HG03565 (cell line): Measurements from ENCODE around the gene CYSTM1.

Experiments
- ATAC-seq: cut with Tn5 transposase; IDR thresholded peaks from one replicate; pipeline ENCODE4 v1.9.1; 2021; ENCODE audit warnings: mild to moderate bottlenecking, moderate library complexity; ENCODE audit not compliant: unreplicated experiment

The CYSTM1 gene

GRCh38 chr5:140232731-140233130 lies 57.7 kb downstream of the CYSTM1 start:
- ATAC-seq, result no peak

- ATAC-seq, result no peak
These were observed 59.5 kb downstream of the CYSTM1 start for GRCh38 chr5:140234377-140234989.

GRCh38 chr5:140235791-140236551 lies 61.0 kb downstream of the CYSTM1 start:
- no peak for ATAC-seq

- ATAC-seq, result no peak
These were observed 62.1 kb downstream of the CYSTM1 start for GRCh38 chr5:140236891-140237598.

- ATAC-seq, result no peak
These were observed 63.8 kb downstream of the CYSTM1 start for GRCh38 chr5:140238756-140239155.

GRCh38 chr5:140239461-140239860 lies 64.5 kb downstream of the CYSTM1 start:
- no peak for ATAC-seq

- ATAC-seq, result peak; percentile 62
These were observed 65.1 kb downstream of the CYSTM1 start for GRCh38 chr5:140239939-140240700.

- ATAC-seq, result no peak
These were observed 66.2 kb downstream of the CYSTM1 start for GRCh38 chr5:140240987-140241706.

GRCh38 chr5:140242099-140242498 lies 67.1 kb downstream of the CYSTM1 start:
- no peak for ATAC-seq

GRCh38 chr5:140242890-140243585 lies 68.0 kb downstream of the CYSTM1 start:
- ATAC-seq, result no peak

- no peak for ATAC-seq
These were observed 68.8 kb downstream of the CYSTM1 start for GRCh38 chr5:140243706-140244250.

- no peak for ATAC-seq
These were observed 69.6 kb downstream of the CYSTM1 start for GRCh38 chr5:140244525-140245025.

GRCh38 chr5:140245341-140245740 lies 70.4 kb downstream of the CYSTM1 start:
- ATAC-seq, result no peak

GRCh38 chr5:140245926-140246325 lies 70.9 kb downstream of the CYSTM1 start:
- no peak for ATAC-seq

- no peak for ATAC-seq
These were observed 71.6 kb downstream of the CYSTM1 start for GRCh38 chr5:140246378-140247122.

- no peak for ATAC-seq
These were observed 73.4 kb downstream of the CYSTM1 start for GRCh38 chr5:140248414-140248813.

- ATAC-seq, result no peak
These were observed 74.5 kb downstream of the CYSTM1 start for GRCh38 chr5:140249536-140249935.

- ATAC-seq, result no peak
These were observed 75.4 kb downstream of the CYSTM1 start for GRCh38 chr5:140250386-140250785.

- peak; percentile 65 for ATAC-seq
These were observed 76.6 kb downstream of the CYSTM1 start for GRCh38 chr5:140251527-140251973.
